Upper lobe of left lung (tissue), 6 donors: ENCODE data around the gene AMER2. TPM values are rescaled to one million over a fixed set of nuclear protein-coding genes. Genes with fewer than 3 reads are reported as not detected.
"Not testable (repeated sequence)": the region's sequence is repeated elsewhere in the genome, so short reads cannot be mapped to it uniquely, and the experiment has no call there.

Experiments used
- ATAC-seq, 2 donors: fragments of 200-7000 bp; cut with Tn5 transposase; one replicate each; pipeline ENCODE4 v1.9.1; 2022; ENCODE audit warnings: mild to moderate bottlenecking in 2 of 2, moderate library complexity in 2 of 2; ENCODE audit not compliant: low FRiP score in 2 of 2
- DNase-seq, 2 donors: peaks; one replicate each; pipeline ENCODE4 v3.0.0-alpha.2; 2019 to 2020
- H3K27ac ChIP-seq, 4 donors: fragments of 200-600 bp; sonication (generic); one replicate each; pipeline ENCODE4 v1.5.1; 2016 to 2019
- H3K27me3 ChIP-seq, 4 donors: fragments of 200-600 bp; sonication (generic); one replicate each; pipeline ENCODE4 v1.5.1; 2017 to 2019
- H3K36me3 ChIP-seq, 4 donors: fragments of 200-600 bp; sonication (generic); one replicate each; pipeline ENCODE4 v1.5.1; 2016 to 2019
- H3K4me1 ChIP-seq, 4 donors: fragments of 200-600 bp; sonication (generic); one replicate each; pipeline ENCODE4 v1.5.1; 2018 to 2019
- H3K4me3 ChIP-seq, 4 donors: fragments of 200-600 bp; sonication (generic); one replicate each; pipeline ENCODE4 v1.5.1; 2017 to 2019; ENCODE audit warnings: mild to moderate bottlenecking in 2 of 4, moderate library complexity in 1 of 4
- H3K9me3 ChIP-seq, 4 donors: fragments of 200-600 bp; sonication (generic); one replicate each; pipeline ENCODE4 v1.5.1; 2018 to 2019
- EP300 ChIP-seq, 4 donors: sonication (generic); formaldehyde crosslinking; IDR thresholded peaks; one replicate each; pipeline ENCODE4 v1.5.1; 2017; ENCODE audit warnings: antibody characterized with exemption in 4 of 4, control low read depth in 2 of 4
- POLR2A ChIP-seq, 4 donors: fragments of 450-650 bp; IDR thresholded peaks; one replicate each; pipeline ENCODE4 v1.5.1; 2016 to 2017; ENCODE audit warnings: antibody characterized with exemption in 4 of 4, mild to moderate bottlenecking in 2 of 4
- POLR2AphosphoS5 ChIP-seq, 2 donors: sonication (generic); formaldehyde crosslinking; IDR thresholded peaks; one replicate each; pipeline ENCODE4 v1.5.1; 2017; ENCODE audit warnings: antibody characterized with exemption in 2 of 2
- WGBS, 2 donors: methylation state at CpG; one replicate each; pipeline ENCODE4 v1.1.5; 2017 to 2018; 5-methylcytosine and 5-hydroxymethylcytosine counted together
- total RNA-seq, 6 donors: library from RNA; depleted of rRNA in 4 of 6; stranded (reverse); fragments of >200 nt in 4 of 6; gene quantifications; one replicate each; pipeline versions ENCODE4 v1.1.0 to v1.2.1, GENCODE V29; 2016 to 2021
- TF ChIP-seq, protein P1 (sequence below), 6 experiments: fragments of 450-650 bp in 4 of 6; fragments of 200-600 bp in 2 of 6; sonication (generic) in 2 of 6; IDR thresholded peaks; one replicate each; pipeline ENCODE4 v1.5.1; 2016 to 2019; ENCODE audit warnings: antibody characterized with exemption in 6 of 6
- donor health status: DM: no; HTN: no; CAD: no; lungs with moderate emphysema.
- donor health status: DM: no; HTN: yes; CAD: no; lungs with severe emphysema.

The AMER2 gene
- total RNA-seq, 6 donors from 2014 or later, result 0.22 to 0.30 TPM; not detected in 4

DNA sequence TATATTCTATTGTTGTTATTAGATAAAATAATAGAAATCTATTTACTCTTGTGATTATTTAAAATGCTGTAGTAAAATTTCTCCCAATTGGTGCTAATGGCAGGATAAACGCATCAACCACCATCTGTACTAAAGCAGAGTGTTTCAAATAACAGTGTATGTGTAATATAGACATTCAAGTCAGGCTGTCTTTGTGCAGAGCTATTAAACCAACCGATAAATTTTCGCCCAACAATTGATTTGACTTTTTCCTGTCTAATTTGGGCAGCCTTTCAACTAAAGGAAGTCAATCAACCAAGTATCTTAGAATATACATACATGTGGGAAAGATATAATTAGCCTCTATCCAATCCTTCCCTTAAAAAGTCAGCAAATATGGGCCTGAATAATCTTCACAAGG is 5.8 kb downstream of the AMER2 start:
- ATAC-seq (no peak), DNase-seq (no peak)
- Histone ChIP-seq H3K9me3 (no peaks in the 10 kb centered on the region), H3K4me1 (peaks cover 3 to 10% (median 7%) of the 10 kb centered on the region in 4 donors), H3K4me3 (no peak overlapping the region), H3K36me3 (no peaks in the 10 kb centered on the region), H3K27me3 (peaks cover 0 to 18% (median 10%) of the 10 kb centered on the region in 4 donors), H3K27ac (no peak overlapping the region)
- WGBS, 2 donors, result 75 to 76% methylated on average over 3 of the region's 3 CpGs
- TF ChIP-seq POLR2AphosphoS5 (IDR thresholded peaks at IDR 0.05) (no peak), EP300 (IDR thresholded peaks at IDR 0.05) (no peak), POLR2A (IDR thresholded peaks at IDR 0.05) (no peak)
- TF ChIP-seq, protein P1, sequence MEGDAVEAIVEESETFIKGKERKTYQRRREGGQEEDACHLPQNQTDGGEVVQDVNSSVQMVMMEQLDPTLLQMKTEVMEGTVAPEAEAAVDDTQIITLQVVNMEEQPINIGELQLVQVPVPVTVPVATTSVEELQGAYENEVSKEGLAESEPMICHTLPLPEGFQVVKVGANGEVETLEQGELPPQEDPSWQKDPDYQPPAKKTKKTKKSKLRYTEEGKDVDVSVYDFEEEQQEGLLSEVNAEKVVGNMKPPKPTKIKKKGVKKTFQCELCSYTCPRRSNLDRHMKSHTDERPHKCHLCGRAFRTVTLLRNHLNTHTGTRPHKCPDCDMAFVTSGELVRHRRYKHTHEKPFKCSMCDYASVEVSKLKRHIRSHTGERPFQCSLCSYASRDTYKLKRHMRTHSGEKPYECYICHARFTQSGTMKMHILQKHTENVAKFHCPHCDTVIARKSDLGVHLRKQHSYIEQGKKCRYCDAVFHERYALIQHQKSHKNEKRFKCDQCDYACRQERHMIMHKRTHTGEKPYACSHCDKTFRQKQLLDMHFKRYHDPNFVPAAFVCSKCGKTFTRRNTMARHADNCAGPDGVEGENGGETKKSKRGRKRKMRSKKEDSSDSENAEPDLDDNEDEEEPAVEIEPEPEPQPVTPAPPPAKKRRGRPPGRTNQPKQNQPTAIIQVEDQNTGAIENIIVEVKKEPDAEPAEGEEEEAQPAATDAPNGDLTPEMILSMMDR (IDR thresholded peaks at IDR 0.05), result no peak

DNA sequence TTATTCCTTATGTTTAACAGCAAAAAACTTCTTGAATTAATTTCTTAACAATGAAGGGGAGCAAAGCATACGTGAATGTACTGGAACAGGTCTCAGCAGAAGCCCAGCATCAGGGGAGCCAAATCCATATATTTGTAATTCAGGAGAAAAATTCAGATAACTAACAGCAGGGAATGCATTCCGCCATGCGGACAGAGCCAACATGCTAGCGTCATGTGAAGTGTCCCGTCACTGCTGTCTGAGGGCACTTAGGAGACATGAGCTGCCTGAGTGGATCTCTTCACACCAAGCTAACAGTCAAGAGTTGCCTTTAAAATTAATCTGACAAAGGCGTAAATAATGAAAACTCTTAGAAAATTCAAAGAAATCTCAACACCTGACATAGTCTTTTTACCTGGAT is 6.4 kb downstream of the AMER2 start:
- Histone ChIP-seq H3K36me3 (no peaks in the 10 kb centered on the region), H3K4me3 (no peak overlapping the region), H3K27ac (no peak overlapping the region), H3K4me1 (peaks cover 0 to 3% (median under 1%) of the 10 kb centered on the region in 4 donors), H3K27me3 (peaks cover 0 to 11% (median 4%) of the 10 kb centered on the region in 4 donors), H3K9me3 (no peaks in the 10 kb centered on the region)
- DNase-seq (no peak), ATAC-seq (no peak)
- TF ChIP-seq, protein P1 (IDR thresholded peaks at IDR 0.05), result no peak
- no peak for TF ChIP-seq POLR2AphosphoS5 (IDR thresholded peaks at IDR 0.05)
- no peak for TF ChIP-seq EP300 (IDR thresholded peaks at IDR 0.05)
- no peak for TF ChIP-seq POLR2A (IDR thresholded peaks at IDR 0.05)
- 55 to 60% methylated on average over 6 of the region's 6 CpGs for WGBS, 2 donors

DNA sequence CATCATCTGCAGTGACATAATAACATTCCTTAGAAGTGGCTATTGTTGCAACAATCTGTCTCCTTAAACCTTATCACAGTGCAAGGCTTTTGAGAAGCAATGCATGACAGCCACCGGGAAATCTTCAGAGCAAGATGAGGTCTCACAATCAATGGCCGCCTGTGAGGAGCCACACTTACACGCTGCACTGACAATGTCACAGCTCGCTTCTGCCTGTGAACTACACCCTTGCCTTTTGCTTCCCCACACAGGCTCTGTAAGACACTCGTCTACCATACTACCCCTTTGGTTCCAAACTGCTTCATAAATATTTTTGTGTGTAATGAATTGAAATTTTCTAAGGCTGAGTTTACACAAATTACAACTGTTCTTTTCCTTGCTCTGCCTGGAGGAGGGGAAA is 6.9 kb downstream of the AMER2 start:
- DNase-seq, ATAC-seq, H3K36me3 ChIP-seq, H3K27me3 ChIP-seq, H3K4me1 ChIP-seq, H3K4me3 ChIP-seq, H3K9me3 ChIP-seq, H3K27ac ChIP-seq: not testable (repeated sequence)
- 40 to 48% methylated on average over 5 of the region's 5 CpGs for WGBS, 2 donors

DNA sequence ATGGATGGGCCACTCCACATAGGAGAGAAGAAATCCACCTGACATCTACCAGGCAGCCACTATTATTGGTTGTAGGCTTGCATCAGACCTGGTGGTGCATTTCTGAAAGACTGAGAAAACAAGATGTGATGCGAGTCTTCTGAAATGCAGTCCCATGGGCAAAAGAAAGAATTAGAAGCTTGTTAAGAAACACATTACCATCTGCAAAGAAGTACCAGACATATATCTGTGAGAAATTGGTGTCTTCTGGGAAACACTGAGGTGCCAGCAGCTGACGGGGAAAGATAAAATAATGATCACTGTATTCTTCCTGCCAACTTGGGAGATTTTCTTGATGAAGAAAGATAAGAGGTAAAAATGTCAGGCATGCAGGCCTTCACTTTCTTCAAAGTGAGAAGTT is 14.4 kb downstream of the AMER2 start:
- Histone ChIP-seq H3K36me3 (no peaks in the 10 kb centered on the region), H3K27me3 (no peaks in the 10 kb centered on the region), H3K9me3 (no peaks in the 10 kb centered on the region), H3K4me1 (no peaks in the 10 kb centered on the region), H3K4me3 (no peak overlapping the region), H3K27ac (no peak overlapping the region)
- ATAC-seq, result no peak
- TF ChIP-seq POLR2AphosphoS5 (IDR thresholded peaks at IDR 0.05) (no peak), POLR2A (IDR thresholded peaks at IDR 0.05) (no peak), EP300 (IDR thresholded peaks at IDR 0.05) (no peak)
- TF ChIP-seq, protein P1 (IDR thresholded peaks at IDR 0.05), result no peak
- DNase-seq, result no peak
- 74 to 79% methylated on average over 2 of the region's 2 CpGs for WGBS, 2 donors

DNA sequence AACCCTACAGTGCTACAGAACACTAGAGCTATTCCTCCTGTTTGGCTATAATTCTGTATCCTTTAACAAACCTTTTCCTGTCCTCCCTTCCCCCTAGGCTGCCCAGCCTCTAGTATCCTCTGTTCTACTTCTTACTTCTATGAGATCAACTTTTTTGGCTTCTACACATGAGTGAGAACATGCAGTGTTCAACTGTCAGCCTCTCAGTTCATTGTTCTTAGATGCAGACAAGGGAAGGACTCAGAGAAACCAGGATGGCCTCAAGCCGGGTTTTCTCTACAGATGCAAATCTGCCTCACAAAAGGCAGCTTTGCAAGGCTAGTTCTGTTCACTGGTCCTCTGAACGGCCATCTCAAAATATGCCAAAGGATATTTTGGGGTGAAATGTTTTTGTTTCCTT is 18.4 kb downstream of the AMER2 start:
- Histone ChIP-seq H3K27me3 (no peaks in the 10 kb centered on the region), H3K27ac (no peak overlapping the region), H3K9me3 (no peaks in the 10 kb centered on the region), H3K36me3 (no peaks in the 10 kb centered on the region), H3K4me3 (no peak overlapping the region), H3K4me1 (no peaks in the 10 kb centered on the region)
- 44 to 65% methylated on average over 2 of the region's 2 CpGs for WGBS, 2 donors
- TF ChIP-seq, protein P1 (IDR thresholded peaks at IDR 0.05), result no peak
- TF ChIP-seq POLR2AphosphoS5 (IDR thresholded peaks at IDR 0.05) (no peak), POLR2A (IDR thresholded peaks at IDR 0.05) (no peak), EP300 (IDR thresholded peaks at IDR 0.05) (no peak)
- DNase-seq, result no peak
- no peak for ATAC-seq
